ENCODE results near the gene GPATCH3. TPM values are rescaled to one million over a fixed set of nuclear protein-coding genes. Genes with fewer than 3 reads are reported as not detected.

The GPATCH3 gene
- total RNA-seq, 1 donor from 2014 or later, result 18.1 TPM

GRCh38 chr1:26855636-26856035 lies 44.6 kb downstream of the GPATCH3 start:
- no peak for DNase-seq
- no peak for TF ChIP-seq CTCF (IDR thresholded peaks at IDR 0.05)
- no peaks in the 10 kb centered on the region for H3K27me3 ChIP-seq
- intact Hi-C loops (cut with DNase I), result no loop called here
- no peaks in the 10 kb centered on the region for H3K9me3 ChIP-seq
- H3K36me3 ChIP-seq, result peaks cover 44% of the 10 kb centered on the region
- no peaks in the 10 kb centered on the region for H3K4me1 ChIP-seq
- H3K4me3 ChIP-seq, result no peak overlapping the region
- no peak for ATAC-seq
- no peak overlapping the region for H3K27ac ChIP-seq

- H3K4me1 ChIP-seq, result no peaks in the 10 kb centered on the region
- ATAC-seq (no peak), DNase-seq (no peak)
- intact Hi-C loops (cut with DNase I), result no loop called here
- no peak overlapping the region for H3K4me3 ChIP-seq
- no peaks in the 10 kb centered on the region for H3K9me3 ChIP-seq
- no peak for TF ChIP-seq CTCF (IDR thresholded peaks at IDR 0.05)
- H3K27ac ChIP-seq, result no peak overlapping the region
- H3K27me3 ChIP-seq, result no peaks in the 10 kb centered on the region
- peaks cover 51% of the 10 kb centered on the region for H3K36me3 ChIP-seq
Measured at GRCh38 chr1:26854906-26855305, 45.4 kb downstream of the GPATCH3 start.

GRCh38 chr1:26853600-26853999 lies 46.7 kb downstream of the GPATCH3 start:
- intact Hi-C loops (cut with DNase I), result no loop called here
- ATAC-seq, result no peak
- H3K36me3 ChIP-seq, result peaks cover 64% of the 10 kb centered on the region

GRCh38 chr1:26853156-26853555 lies 47.1 kb downstream of the GPATCH3 start:
- ATAC-seq (peak; percentile 88), DNase-seq (peak; percentile 87)
- Histone ChIP-seq H3K4me1 (peaks cover 9% of the 10 kb centered on the region), H3K9me3 (no peaks in the 10 kb centered on the region), H3K4me3 (no peak overlapping the region), H3K36me3 (peaks cover 69% of the 10 kb centered on the region), H3K27ac (no peak overlapping the region), H3K27me3 (no peaks in the 10 kb centered on the region)
- intact Hi-C loops (cut with DNase I), result no loop called here
- TF ChIP-seq CTCF (IDR thresholded peaks at IDR 0.05), result peak; percentile 83

More at GRCh38 chr1:26853600-26853999, 46.7 kb downstream of the GPATCH3 start:
- H3K9me3 ChIP-seq, result no peaks in the 10 kb centered on the region
- H3K27me3 ChIP-seq, result no peaks in the 10 kb centered on the region
- TF ChIP-seq CTCF (IDR thresholded peaks at IDR 0.05), result no peak
- H3K4me1 ChIP-seq, result peaks cover 9% of the 10 kb centered on the region
- no peak for DNase-seq
- no peak overlapping the region for H3K27ac ChIP-seq
- H3K4me3 ChIP-seq, result no peak overlapping the region

- H3K36me3 ChIP-seq, result peaks cover 72% of the 10 kb centered on the region
- DNase-seq (no peak), ATAC-seq (no peak)
- intact Hi-C loops (cut with DNase I), result no loop called here
- H3K4me1 ChIP-seq, result peaks cover 9% of the 10 kb centered on the region
- no peaks in the 10 kb centered on the region for H3K9me3 ChIP-seq
- no peak overlapping the region for H3K4me3 ChIP-seq
- H3K27ac ChIP-seq, result no peak overlapping the region
- no peak for TF ChIP-seq CTCF (IDR thresholded peaks at IDR 0.05)
- H3K27me3 ChIP-seq, result no peaks in the 10 kb centered on the region
Measured at GRCh38 chr1:26852701-26853100, 47.6 kb downstream of the GPATCH3 start.

- Histone ChIP-seq H3K4me1 (peaks cover 9% of the 10 kb centered on the region), H3K4me3 (no peak overlapping the region), H3K9me3 (no peaks in the 10 kb centered on the region), H3K27ac (no peak overlapping the region), H3K27me3 (no peaks in the 10 kb centered on the region), H3K36me3 (peaks cover 81% of the 10 kb centered on the region)
- ATAC-seq, result no peak
- intact Hi-C loops (cut with DNase I), result no loop called here
- no peak for DNase-seq
- no peak for TF ChIP-seq CTCF (IDR thresholded peaks at IDR 0.05)
Measured at GRCh38 chr1:26851106-26851684, 49.1 kb downstream of the GPATCH3 start.

All from upper lobe of right lung (tissue), 1 donor.